NT2/D1 (cell line): ENCODE results near the gene IFI35.

Experiments
- DNase-seq: peaks from one replicate; pipeline ENCODE4 v3.0.0-alpha.2; 2011; ENCODE audit warnings: low read depth, low spot score
- H3K27me3 ChIP-seq: 2 replicates; pipeline ENCODE4 v1.6.0; 2011; ENCODE audit warnings: mild to moderate bottlenecking; ENCODE audit not compliant: insufficient read length, insufficient read depth
- H3K36me3 ChIP-seq: 2 replicates; pipeline ENCODE4 v1.6.1; 2011; ENCODE audit warnings: mild to moderate bottlenecking, low read length, mixed read lengths; ENCODE audit not compliant: insufficient read depth, insufficient read length
- H3K4me1 ChIP-seq: 2 replicates; pipeline ENCODE4 v1.5.1; 2011; ENCODE audit not compliant: insufficient read depth, insufficient read length
- H3K4me3 ChIP-seq: 2 replicates; pipeline ENCODE4 v1.5.1; 2011; ENCODE audit warnings: low read depth; ENCODE audit not compliant: insufficient read length
- H3K9ac ChIP-seq: 2 replicates; pipeline ENCODE4 v1.6.0; 2011; ENCODE audit warnings: low read depth; ENCODE audit not compliant: insufficient read length
- H3K9me3 ChIP-seq: 2 replicates; pipeline ENCODE4 v1.5.1; 2011; ENCODE audit warnings: mild to moderate bottlenecking, low read length; ENCODE audit not compliant: insufficient read depth
- SUZ12 ChIP-seq: IDR thresholded peaks from 2 replicates; pipeline ENCODE4 v1.6.1; 2011; ENCODE audit not compliant: insufficient read length, insufficient read depth; ENCODE audit errors: extremely low read depth
- YY1 ChIP-seq: IDR thresholded peaks from 2 replicates; pipeline ENCODE4 v1.6.1; 2011; ENCODE audit not compliant: insufficient read length, insufficient read depth
- ZNF274 ChIP-seq: IDR thresholded peaks from 2 replicates; pipeline ENCODE4 v1.6.1; 2011; ENCODE audit warnings: mild to moderate bottlenecking, low read depth, low read length

IFI35 gene

DNA sequence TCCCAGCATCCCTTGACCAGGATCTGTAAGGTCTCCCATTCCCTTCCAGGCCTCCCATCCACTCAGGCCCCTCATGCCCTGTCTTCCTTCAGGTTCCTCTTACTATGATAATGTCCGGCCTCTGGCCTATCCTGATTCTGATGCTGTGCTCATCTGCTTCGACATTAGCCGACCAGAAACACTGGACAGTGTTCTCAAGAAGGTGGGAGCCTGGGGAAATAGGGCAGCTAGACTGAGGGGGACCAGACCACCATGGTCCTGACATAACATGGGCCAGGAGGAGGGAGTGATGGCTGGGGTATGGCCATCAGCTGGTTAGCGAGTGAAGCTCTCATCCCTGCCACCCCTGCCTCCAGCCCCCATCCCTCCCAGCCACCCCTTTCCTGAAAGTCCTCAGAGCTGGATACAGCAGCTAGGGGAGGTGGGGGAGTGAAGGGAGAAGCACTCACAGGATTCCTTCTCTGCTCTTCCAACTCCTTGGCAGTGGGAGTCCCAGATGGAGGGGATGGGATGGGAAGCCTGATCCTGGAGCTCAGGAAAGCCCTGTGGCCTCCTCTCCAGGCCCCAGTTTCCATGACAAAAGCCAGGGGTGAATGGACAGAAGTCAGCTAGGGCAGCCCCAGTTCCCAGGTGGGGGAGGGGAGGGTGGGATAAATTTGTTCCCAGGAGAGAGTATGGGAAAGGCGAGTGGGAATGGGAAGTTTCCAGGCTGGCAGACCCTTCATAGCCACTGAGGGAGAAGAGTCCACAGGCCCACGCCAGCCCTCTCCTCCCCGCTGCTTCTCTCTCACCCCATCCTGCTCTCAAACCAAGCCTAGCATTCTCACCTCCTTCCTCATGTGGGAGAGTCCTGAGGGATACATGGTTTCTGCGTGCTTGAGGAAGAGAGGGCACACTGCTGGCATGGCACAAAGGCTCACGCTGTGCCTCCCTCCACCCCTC lies 20.8 kb downstream of the IFI35 start:
- Histone ChIP-seq H3K4me3 (peak overlapping the region; percentile 8), H3K36me3 (peaks cover 17% of the 10 kb centered on the region), H3K9me3 (no peaks in the 10 kb centered on the region), H3K27me3 (no peaks in the 10 kb centered on the region), H3K4me1 (peaks cover 23% of the 10 kb centered on the region), H3K9ac (peak overlapping the region; percentile 68)
- TF ChIP-seq ZNF274, result no peak
- TF ChIP-seq SUZ12, result no peak
- no peak for TF ChIP-seq YY1
- peak; percentile 77 for DNase-seq

DNA sequence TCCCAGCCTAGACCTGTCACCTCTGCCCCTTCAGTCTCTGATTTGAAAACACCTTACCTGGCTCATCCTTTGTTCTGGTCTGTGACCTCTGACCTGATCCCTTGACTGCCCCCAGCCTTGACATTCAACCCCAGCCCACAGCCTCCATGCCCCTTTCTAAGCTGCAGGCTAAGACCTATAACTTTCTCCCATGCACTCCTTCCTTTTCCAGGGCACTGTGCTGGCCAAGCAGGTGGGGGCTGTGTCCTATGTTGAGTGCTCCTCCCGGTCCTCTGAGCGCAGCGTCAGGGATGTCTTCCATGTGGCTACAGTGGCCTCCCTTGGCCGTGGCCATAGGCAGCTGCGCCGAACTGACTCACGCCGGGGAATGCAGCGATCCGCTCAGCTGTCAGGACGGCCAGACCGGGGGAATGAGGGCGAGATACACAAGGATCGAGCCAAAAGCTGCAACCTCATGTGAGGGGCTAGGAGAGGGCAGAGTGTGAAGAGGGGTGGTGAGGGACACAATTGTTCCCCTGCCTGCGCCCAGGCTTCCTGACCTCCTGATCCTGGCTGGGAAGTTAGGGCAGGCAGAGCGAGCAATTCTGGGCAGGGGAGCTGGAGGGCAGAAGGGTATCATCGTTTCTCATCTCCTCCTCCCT lies 21.8 kb downstream of the IFI35 start:
- H3K4me3 ChIP-seq, result no peak overlapping the region
- no peak overlapping the region for H3K9ac ChIP-seq
- DNase-seq, result no peak
- TF ChIP-seq SUZ12 (no peak), ZNF274 (no peak), YY1 (no peak)
- H3K4me1 ChIP-seq, result peaks cover 24% of the 10 kb centered on the region
- H3K9me3 ChIP-seq, result no peaks in the 10 kb centered on the region
- H3K36me3 ChIP-seq, result peaks cover 17% of the 10 kb centered on the region
- H3K27me3 ChIP-seq, result no peaks in the 10 kb centered on the region

DNA sequence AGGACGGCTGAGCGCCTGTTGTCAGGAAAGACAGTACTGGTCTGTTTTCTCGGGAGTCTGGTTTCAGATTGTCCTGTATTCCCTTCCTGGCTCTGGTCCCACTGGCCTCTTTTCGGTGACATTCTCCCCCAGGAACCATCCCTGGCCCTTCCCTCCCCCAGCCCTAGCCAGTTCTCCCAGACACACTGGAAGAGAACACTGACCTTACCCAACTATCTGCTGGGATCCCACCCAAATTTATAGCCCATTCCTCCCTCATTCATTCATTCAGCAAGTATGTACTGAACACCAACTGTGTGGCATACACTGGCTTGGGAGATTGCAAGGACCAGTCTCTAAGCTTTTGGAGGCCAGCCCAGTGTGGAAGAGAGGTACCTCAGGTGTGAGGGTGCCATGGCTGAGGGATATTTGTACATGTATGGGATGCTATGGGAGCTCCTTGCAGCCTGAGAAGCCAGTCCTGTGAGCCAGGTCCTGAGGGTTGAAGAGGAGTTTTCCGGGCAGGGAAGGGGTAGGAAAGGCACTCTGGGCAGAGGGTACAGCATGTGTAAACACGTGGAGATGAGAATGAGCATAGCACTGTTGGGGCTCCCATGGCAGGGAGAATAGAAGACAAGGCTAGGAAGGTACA lies 23.7 kb downstream of the IFI35 start:
- no peak overlapping the region for H3K9ac ChIP-seq
- H3K4me1 ChIP-seq, result peaks cover 33% of the 10 kb centered on the region

GRCh38 chr17:43031666-43032065 lies 25.1 kb downstream of the IFI35 start:
- H3K9me3 ChIP-seq, result no peaks in the 10 kb centered on the region
- DNase-seq, result no peak

More for the DNA sequence above, 23.7 kb downstream of the IFI35 start:
- Histone ChIP-seq H3K9me3 (no peaks in the 10 kb centered on the region), H3K4me3 (no peak overlapping the region), H3K36me3 (peaks cover 17% of the 10 kb centered on the region), H3K27me3 (no peaks in the 10 kb centered on the region)
- DNase-seq, result no peak
- no peak for TF ChIP-seq ZNF274
- TF ChIP-seq SUZ12, result no peak
- no peak for TF ChIP-seq YY1

DNA sequence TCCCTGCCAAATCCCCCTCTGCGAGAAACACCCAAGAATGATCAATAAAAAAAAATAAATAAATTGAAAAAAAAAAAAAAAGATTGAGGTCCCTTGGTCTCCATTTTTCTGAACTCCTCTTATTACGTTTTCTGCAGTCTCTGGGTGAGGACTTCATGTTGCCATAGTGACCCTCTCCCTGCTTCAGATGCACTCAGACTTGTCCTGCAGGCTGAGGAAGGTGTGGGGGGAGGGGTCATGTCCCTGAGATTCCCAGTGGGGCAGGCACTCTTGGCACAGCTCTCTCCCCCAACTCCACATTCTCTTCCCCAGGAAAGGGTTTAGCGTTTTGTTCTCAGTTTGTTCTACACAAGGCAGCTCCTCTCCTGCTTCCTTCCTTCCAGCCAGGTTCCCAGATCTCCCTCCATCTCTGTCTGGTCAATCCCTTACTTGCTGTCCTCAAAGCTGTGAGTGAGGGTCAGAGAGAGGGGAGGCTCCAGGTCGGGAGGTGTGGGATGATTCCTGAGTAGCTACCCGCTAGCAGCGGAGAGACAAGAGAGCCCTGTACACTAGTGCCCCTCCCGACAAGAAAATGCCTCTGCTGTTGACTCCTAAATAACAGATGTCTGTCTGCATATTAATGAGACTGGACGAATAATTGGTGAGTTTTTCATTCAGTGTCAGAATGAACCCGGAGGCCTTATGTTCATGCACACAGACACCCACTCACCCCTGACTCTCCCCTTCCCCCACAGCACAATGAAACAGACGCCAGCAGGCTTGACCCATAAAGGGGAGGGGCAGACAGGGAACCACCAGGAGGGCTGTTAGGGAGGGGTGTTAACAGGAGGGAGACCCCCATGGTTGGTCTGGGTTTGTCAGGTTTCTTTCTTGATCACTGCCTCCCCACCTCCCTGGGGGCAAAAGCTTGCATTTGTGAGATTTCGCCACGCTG lies 27.6 kb downstream of the IFI35 start:
- Histone ChIP-seq H3K4me1 (peaks cover 25% of the 10 kb centered on the region), H3K36me3 (peaks cover 3% of the 10 kb centered on the region), H3K4me3 (peak overlapping the region; percentile 33), H3K9me3 (no peaks in the 10 kb centered on the region), H3K27me3 (no peaks in the 10 kb centered on the region), H3K9ac (peak overlapping the region; percentile 52)
- TF ChIP-seq YY1, result no peak
- no peak for DNase-seq

More at GRCh38 chr17:43031666-43032065, 25.1 kb downstream of the IFI35 start:
- Histone ChIP-seq H3K4me3 (no peak overlapping the region), H3K36me3 (peaks cover 17% of the 10 kb centered on the region), H3K4me1 (peaks cover 33% of the 10 kb centered on the region), H3K27me3 (no peaks in the 10 kb centered on the region), H3K9ac (no peak overlapping the region)
- no peak for TF ChIP-seq ZNF274

- H3K4me1 ChIP-seq, result peaks cover 24% of the 10 kb centered on the region
- H3K27me3 ChIP-seq, result no peaks in the 10 kb centered on the region
- H3K4me3 ChIP-seq, result peak overlapping the region; percentile 33
- no peaks in the 10 kb centered on the region for H3K9me3 ChIP-seq
- peaks cover 3% of the 10 kb centered on the region for H3K36me3 ChIP-seq
- no peak for DNase-seq
- peak overlapping the region; percentile 52 for H3K9ac ChIP-seq
- TF ChIP-seq ZNF274 (no peak), SUZ12 (no peak)
Observed at GRCh38 chr17:43034894-43035293, 28.3 kb downstream of the IFI35 start.

DNA sequence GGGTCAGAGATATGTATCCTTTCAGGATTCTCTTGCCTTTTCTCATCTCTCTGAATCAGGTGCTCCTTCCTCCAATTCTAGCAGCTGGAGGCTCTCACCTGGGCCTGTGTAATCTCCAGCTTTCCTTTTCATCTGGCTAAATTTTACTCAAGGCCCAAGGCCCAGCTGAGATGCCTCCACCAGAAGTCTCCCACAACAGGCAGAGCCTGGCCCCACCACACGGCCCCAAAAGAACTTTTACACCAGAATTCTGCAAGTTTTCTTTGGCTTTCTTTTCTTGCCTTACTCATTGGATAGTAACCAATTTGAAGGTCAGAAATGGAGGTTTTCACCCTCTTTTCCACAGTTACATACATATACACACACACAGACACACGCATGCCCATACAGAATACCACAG lies 33.1 kb downstream of the IFI35 start:
- no peak for DNase-seq
- peaks cover 11% of the 10 kb centered on the region for H3K36me3 ChIP-seq
- H3K4me3 ChIP-seq, result no peak overlapping the region
- H3K9me3 ChIP-seq, result no peaks in the 10 kb centered on the region
- H3K27me3 ChIP-seq, result no peaks in the 10 kb centered on the region
- H3K4me1 ChIP-seq, result peaks cover 11% of the 10 kb centered on the region
- no peak overlapping the region for H3K9ac ChIP-seq
- TF ChIP-seq SUZ12, result no peak
- no peak for TF ChIP-seq YY1
- no peak for TF ChIP-seq ZNF274
